Medulla oblongata (tissue), 1 donor: Measurements from ENCODE around the gene LY9.

Source experiments
- DNase-seq: peaks from one replicate; pipeline ENCODE4 v3.0.0-alpha.2; 2015; ENCODE audit errors: extremely low spot score

The LY9 gene, protein sequence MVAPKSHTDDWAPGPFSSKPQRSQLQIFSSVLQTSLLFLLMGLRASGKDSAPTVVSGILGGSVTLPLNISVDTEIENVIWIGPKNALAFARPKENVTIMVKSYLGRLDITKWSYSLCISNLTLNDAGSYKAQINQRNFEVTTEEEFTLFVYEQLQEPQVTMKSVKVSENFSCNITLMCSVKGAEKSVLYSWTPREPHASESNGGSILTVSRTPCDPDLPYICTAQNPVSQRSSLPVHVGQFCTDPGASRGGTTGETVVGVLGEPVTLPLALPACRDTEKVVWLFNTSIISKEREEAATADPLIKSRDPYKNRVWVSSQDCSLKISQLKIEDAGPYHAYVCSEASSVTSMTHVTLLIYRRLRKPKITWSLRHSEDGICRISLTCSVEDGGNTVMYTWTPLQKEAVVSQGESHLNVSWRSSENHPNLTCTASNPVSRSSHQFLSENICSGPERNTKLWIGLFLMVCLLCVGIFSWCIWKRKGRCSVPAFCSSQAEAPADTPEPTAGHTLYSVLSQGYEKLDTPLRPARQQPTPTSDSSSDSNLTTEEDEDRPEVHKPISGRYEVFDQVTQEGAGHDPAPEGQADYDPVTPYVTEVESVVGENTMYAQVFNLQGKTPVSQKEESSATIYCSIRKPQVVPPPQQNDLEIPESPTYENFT

DNA sequence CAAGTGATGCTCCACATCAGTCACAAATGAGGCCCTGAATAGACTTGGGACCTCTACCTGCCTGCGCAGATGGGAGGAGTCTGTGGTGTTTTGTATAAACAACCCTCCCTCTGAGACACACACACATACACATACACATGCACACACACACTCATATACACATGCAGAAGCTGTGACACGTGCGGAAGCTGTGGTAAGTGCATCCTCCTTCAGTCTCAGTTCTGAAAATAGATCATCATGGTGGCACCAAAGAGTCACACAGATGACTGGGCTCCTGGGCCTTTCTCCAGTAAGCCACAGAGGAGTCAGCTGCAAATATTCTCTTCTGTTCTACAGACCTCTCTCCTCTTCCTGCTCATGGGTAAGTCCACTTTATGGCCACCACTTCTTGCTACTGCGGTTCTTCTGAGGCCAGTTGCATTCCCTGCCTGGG, at the start of gene LY9:
TSS of gene LY9 (plus strand) at position 224 of the 433 bp plus-strand sequence. CDS start at position 238, 14 bp downstream.
- no peak for DNase-seq

DNA sequence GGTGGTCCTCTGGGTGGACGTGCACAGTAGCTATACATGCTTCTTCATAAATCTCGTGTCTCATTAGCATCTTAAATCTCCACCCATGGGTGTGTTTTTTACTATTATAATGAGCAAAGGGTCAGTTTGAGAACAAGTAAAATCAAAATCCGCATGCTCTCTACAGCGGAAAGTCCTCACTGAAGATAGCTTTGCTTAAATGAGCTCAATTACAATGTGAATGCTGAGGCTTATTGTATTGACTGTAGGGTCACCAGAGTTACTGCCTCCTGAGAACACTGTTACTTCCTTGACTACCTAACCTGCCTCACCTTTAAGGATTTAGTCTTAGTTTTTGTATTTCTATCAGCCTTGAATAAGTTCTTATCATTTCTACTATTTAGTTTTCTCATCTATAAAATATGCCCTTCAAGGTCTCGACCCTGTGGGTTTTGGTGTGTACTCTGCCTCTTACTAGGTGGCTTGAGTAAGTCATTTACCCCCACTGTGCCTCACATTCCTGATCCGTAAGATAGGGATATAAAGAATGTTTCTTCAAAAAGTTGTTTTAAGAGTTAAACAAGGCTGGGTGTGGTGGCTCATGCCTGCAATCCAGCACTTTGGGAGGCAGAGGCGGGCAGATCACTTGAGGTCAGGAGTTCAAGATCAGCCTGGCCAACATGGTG, 49.0 kb upstream of the LY9 start:
- DNase-seq, result no peak

DNA sequence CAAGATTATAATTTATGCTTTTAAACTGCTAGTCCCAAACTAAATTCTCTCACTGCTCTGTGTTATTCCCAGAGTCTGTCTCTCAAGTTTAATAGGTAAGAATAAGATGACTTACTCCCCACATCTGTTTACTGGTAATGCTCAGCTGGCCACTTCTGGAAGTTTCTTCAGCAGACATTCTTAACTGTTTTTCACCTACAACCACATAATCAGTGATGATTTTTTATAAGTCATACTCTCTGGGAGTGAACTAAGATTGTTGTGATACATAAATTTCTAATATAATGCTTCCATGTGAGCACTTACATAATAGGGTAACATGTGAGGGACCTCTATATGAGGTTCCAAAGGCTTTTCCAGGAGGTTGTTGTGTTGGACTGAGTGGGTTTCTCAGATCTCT, 48.3 kb upstream of the LY9 start:
- no peak for DNase-seq

DNA sequence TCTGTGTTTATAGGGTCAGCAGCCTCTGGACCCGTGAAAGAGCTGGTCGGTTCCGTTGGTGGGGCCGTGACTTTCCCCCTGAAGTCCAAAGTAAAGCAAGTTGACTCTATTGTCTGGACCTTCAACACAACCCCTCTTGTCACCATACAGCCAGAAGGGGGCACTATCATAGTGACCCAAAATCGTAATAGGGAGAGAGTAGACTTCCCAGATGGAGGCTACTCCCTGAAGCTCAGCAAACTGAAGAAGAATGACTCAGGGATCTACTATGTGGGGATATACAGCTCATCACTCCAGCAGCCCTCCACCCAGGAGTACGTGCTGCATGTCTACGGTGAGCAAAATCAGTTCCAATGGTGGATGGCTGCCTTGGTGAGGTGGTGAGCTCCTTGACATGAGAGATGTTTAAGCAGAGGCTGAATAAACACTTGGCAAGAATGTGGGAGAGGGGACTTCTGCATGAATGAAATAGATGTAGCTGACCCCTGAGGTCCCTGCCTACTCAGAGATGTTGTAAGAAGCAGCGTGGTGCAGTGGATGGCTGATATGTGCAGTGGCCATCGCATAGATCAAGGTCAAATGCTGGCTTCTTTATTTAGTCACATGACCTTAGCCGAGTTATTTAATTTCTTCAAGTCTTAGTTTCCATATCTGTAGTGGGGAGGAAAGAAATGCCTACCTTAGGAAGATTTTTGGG, 47.6 kb upstream of the LY9 start:
- no peak for DNase-seq

DNA sequence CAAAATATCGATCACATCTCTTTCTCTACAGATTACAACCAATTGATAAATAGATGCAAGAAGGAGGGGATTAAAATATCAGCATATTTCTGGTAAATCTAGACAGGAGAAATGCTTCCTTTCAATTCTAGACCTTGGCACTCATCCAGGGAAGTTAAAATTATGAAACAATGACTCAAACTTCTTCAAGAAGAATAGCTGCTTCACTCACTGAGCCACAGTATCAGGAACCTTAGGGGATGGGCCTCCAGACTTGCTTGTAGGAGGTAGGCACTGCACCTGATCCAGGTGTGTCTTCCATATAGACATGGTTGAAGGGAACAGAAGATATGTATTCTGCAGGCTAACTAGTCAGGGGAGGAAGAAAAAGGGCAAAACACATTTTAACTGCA, 47.1 kb upstream of the LY9 start:
- no peak for DNase-seq

DNA sequence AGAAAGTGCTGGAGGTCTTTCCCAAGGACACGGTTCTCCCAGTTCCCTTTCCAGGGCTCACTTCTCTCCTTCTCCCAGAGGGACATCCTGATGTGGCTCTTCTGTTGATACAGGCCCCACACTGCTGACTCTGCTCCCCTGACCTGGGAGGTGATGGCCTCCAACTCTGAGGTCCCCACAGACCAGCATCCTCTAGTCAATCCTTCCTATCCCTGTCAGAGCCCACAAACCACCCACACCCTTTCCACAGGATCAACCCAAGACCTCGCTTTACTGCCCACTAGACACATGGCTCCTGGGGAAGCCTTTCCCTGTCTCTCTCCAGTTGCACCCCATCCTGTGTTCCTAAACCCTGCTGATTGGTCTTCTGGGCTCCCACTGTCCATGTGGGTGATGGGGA, 45.4 kb upstream of the LY9 start:
- no peak for DNase-seq

DNA sequence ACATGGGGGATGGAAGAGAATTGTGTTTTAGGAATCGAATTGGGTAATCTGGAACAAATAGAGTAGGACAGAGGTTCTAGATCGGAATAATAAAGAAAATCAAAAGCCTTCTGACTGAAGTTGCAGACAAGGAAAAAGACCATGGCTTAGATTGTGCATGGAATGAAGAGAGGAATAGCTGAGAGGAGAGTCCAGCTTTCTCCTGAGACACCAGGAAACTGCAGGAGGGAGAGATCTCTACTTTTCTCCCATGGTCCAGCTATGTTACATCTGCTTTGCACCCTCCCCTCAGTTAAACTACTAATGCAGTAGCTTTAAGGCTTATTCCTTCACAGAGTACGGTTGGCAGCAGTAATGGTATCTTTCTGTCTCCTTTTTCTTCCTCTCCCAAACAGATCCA, 43.6 kb upstream of the LY9 start:
- no peak for DNase-seq

DNA sequence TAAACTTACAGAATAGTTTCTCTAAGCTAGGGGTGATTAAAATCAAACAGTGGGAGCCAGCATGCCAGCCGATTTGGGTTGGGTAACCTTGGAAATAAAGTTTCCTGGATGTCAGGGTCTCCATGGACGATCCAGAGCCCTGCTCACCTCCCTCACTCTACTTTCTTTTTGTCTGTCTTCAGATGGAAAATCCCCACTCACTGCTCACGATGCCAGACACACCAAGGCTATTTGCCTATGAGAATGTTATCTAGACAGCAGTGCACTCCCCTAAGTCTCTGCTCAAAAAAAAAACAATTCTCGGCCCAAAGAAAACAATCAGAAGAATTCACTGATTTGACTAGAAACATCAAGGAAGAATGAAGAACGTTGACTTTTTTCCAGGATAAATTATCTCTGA, 43.0 kb upstream of the LY9 start:
- no peak for DNase-seq

DNA sequence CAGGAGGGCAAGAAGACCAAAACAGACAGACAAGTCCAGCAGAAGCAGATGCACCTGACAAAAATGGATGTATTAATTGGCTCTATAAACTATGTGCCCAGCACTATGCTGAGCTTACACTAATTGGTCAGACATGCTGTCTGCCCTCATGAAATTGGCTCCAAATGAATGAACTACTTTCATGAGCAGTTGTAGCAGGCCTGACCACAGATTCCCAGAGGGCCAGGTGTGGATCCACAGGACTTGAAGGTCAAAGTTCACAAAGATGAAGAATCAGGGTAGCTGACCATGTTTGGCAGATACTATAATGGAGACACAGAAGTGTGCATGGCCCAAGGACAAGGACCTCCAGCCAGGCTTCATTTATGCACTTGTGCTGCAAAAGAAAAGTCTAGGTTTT, 42.4 kb upstream of the LY9 start:
- DNase-seq, result no peak

DNA sequence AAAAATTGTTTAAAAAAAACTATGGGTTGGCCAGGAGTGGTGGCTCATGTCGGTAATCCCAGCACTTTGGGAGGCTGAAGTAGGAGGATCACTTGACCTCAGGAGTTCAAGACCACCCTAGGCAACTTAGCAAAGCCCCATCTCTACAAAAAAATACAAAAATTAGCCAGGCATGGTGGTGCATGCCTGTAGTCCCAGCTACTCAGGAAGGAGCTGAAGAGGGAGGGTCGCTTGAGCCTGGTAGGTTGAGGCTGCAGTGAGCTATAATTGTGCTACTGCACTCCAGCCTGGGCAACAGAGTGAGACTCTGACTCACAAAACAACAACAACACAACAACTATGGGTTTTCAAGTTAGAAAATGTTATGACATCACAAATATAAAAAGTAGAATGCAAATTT, 40.5 kb upstream of the LY9 start:
- no peak for DNase-seq

DNA sequence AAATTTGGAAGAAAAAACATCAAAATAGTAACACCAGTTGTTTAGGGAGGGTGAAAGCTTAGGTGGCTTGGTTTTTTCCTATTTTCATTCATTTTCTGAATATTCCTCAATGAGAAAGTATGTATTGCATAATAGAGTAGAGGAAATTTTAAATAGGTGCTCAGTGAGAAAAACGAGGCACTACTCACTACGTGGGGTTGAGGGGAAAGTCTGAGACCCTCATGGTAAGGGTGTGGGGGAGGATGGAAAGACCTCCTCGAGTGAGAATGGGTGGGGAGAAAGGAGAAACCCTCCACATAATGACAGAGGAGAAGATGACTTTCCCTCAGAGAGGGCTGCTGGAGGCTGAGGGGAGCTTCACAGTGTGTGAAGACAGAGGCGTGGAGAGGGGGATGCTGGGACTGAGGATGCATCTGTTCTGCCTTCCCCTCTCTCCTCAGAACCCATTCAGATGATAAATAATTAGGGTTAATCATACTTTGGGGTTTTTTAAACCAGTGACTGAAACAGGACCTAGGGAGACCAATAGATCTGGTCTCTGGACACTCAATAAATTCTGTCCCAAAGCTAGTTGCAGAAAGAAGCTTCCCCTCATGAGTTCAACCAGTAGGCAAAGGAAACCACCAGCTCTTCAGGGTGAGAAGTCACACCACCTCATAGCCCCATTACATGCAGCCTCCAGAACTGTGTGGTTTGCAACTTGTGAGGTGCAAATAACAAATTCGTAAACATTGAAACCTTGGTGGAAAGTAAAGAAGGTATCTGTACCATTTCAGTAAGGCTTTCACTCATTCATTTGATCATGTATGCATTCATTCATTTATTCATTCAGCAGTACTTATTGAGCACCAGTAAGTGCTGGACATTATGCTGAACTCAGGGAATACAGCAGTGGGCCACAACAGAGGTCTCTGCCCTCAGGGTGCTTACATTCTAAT, 39.8 kb upstream of the LY9 start:
- DNase-seq, result no peak

DNA sequence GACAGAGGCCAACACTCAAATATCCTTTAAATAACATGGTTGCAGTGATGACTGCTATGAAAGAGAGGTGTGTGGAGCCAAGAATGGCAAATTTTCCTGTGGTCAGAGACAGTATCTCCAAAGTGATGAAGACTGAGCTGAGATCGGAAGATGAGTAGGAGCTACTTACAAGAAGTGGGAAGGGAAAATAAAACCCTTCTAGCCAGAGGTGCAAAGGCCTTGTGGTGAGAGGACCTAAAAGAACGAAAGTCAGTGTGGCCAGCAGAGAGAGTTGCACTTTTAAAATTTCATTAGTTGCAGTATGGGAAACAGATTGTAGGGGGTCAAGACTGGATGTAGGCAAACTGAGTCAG, 39.1 kb upstream of the LY9 start:
- DNase-seq, result no peak

DNA sequence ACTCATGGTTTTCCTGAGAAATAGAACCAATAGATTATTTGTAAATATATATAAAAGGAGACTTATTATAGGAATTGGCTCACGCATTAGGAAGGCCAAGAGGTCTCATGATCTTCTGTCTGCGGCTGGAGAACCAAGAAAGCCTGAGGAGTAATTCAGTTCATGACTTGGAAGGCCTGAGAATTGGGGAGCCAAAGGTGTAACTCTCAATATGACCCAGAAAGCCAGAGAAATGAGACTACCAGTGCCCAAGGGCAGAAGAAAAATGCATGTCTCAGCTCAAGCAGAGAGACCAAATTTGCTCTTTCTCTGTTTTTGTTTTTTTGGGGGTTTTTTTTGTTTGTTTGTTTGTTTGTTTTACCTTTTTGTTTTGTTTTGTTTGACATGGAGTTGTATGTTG, 37.5 kb upstream of the LY9 start:
- DNase-seq, result no peak

DNA sequence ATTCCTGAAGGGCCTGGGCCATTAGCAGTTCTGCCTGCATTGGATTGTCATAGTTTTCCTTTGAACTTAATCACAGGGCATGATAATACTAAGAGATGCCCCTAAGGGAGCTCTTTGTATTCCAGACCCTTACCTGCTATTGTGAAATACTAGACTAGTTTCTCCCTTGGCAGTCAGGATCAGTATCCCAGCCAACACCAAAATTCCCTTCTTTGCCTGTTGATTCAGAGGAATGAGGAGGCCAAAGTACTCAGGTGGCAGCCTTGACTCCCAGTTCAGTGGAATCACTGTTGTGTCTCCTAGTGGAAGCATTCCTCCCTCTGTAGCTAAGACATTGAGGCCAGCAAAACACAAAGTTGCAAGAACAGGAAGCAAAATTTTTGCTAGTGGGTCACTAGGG, 36.2 kb upstream of the LY9 start:
- no peak for DNase-seq

DNA sequence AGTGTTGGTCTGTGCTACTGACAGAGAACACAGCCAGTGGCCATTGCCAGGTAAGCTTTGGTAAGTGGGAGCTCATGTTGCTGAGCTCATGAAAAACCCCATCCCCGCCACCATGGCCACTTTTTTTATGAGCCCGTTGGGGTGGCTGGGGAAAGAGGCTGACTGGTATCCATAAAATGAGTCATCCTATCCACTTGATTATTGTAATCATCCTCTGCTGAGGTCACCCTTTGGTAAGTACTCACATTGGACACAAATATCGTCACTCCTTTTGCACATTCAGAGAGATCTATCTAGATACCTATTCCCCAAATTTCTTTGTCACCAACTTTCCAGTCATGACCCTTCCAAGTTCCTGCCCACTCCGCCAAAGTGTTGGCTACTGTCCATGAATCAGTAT, 34.9 kb upstream of the LY9 start:
- DNase-seq, result no peak

DNA sequence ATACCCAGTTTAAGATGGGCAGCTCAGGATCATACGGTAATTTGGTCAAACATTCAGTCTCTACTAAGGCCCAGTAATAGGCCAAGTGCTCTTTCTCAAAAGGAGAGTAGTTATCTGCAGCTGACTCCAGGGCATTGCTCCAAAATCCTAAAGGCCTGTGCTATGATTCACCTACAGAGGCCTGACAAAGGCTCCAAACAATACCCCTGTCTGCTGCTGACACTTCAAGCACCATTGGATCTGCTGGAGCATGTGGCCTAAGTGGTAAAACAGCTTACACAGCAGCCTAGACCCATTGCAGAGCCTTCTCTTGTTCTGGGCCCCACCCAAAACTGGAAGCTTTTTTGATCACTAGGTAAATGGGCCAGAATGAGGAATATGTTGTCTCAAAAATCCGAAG, 34.1 kb upstream of the LY9 start:
- DNase-seq, result no peak

DNA sequence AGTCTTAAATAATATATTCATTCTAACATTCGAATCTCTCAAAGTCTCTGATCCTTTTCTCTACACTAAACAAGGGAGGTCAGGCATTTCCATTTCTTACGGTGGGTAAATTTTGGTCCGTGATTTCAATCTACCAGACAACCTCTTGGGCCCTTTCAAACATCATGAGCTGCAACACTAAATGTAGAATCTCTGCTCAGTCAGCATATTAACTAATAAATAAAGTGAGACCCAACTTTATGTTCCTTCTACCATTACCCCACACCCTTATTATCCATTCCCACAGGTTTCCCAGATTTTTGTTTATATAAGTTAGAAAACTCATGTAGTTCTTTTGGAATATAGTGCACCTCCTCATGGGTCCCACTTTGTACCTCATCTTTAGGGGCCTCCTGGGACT, 32.0 kb upstream of the LY9 start:
- no peak for DNase-seq

DNA sequence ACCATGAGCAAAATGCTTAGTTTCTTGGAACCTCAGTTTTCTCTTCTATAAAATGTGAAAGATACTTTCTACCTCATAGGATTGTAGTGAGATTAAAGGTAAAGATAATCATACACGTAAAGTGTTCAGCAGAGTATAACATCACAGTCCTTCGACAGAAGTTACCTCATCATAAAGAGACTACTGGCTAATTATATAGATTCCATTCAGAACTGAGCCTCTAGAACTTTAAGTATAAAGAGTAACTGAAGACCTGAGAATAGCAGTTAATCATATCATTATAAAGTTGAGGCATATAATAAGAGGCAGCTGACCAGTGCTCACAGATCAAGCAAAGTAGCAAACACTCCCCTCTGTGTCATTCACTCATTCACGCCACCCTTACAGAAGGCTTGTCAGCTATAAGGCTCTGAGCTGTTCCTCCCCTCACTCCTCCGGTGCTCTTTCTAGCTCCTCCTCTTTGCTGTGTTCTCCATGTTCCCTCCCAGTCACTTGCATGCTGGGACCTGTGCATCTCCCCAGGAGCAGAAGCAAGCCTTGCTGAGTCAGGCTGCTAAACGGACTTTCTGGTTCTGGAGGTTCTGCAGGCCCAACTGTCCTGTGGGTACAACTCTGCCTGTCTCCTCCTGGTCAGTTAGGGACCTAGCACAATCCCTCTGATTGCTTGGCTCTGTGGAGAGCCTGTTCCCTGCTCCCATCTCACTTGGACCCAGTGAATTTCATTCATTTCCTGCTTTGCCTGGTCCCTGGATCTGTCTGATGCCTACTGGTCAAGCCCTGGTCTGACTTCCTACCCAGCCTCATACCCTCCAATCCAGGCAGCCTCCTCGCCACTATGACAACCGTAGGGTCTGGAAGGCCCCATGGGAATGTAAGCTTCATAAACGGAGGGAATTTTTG, 28.3 kb upstream of the LY9 start:
- no peak for DNase-seq

DNA sequence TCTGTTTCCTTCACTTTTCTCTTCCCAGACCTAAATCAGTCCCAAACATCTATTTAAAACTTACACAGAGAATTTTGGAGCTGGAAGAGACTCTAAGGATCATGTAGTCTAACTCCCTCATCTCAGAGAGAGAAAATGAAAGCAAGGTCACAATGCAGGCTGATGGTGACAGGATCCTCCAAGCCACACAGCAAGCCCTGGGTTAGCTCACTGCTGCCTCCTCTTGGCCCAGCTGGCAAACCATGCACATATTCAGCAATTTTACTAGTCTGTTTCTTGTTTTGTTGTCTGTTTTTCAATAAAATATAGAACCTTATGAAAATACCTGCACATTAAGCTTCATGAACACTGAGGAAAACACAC, 27.7 kb upstream of the LY9 start:
- DNase-seq, result peak; percentile 60

DNA sequence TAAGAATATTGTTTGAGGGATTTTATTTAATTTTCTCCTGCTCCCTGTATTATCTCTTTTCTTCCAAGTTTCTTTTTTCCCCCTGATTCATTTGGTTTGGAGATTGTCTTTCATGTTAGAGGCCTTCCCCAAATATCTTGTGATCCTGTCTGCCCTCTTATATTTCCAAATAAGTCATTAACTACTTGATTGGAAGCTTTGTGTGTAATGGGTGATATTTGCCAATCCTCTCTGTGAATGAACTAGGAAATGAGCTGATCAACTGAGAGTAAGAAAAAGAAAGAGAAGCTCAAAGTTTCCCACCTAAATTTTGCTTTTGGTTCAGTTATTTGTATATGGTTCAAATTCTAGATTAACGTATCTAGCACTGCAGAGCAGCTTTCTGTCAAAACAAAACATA, 23.6 kb upstream of the LY9 start:
- DNase-seq, result no peak
